ENCODE measurements around the gene MAP1LC3A. TPM values are rescaled to one million over a fixed set of nuclear protein-coding genes. Genes with fewer than 3 reads are reported as not detected.
A peak's percentile ranks its signal among the peaks of the same experiment; 100 is the strongest.

Gene MAP1LC3A
- total RNA-seq, 2 experiments from 2014 or later, result 0.62 to 0.95 TPM

DNA sequence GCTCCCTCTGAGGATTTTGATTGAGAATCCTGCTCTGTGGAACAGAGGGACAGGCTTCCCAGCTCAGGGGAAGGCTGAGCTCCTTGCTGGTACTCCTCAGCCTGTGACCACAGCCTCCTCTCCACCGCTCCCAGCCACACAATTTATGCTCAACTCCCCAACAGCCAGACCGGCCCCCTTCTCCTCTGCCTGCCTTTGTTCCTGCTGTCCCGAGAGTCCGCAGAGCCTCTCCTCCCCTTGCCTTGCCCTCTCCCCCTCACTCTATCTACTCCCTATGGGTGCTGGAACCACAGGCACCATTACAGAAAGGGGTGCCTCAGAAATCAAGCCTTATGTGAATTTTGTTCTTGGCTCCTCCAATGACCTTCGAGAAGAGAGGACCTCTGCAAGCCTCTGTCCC lies 15.9 kb downstream of the MAP1LC3A start:
- H3K36me3 Mint-ChIP-seq, result peaks cover 8% of the 10 kb centered on the region
- no peak overlapping the region for H3K4me3 Mint-ChIP-seq
- no peaks in the 10 kb centered on the region for H3K27me3 Mint-ChIP-seq
- H3K27ac Mint-ChIP-seq, result peak overlapping the region; percentile 40
- DNase-seq, result no peak
- H3K9me3 Mint-ChIP-seq, result no peaks in the 10 kb centered on the region
- H3K4me1 Mint-ChIP-seq, result peaks cover 9% of the 10 kb centered on the region

DNA sequence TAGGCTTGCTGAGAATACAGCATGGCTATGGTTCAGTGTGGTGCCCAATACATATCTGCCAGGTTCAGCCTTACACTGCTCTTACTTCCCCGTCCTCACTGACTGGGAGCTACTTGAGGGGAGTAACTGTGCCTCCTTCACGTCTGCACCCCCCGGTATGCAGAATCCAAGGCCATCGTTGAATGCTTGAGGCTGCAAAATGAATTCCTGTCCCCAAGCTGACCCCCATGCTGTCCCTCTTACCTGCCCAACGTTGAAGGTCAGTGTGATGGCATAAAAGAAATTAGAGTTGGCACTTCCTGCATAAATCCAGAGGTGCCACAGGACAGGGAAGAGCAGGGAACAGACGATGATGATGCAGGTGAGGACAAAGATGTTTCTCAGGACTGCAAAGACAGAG lies 16.3 kb downstream of the MAP1LC3A start:
- no peaks in the 10 kb centered on the region for H3K9me3 Mint-ChIP-seq
- DNase-seq, result no peak
- H3K27ac Mint-ChIP-seq, result no peak overlapping the region
- peaks cover 9% of the 10 kb centered on the region for H3K4me1 Mint-ChIP-seq
- no peaks in the 10 kb centered on the region for H3K27me3 Mint-ChIP-seq
- H3K36me3 Mint-ChIP-seq, result peaks cover 8% of the 10 kb centered on the region
- H3K4me3 Mint-ChIP-seq, result no peak overlapping the region

DNA sequence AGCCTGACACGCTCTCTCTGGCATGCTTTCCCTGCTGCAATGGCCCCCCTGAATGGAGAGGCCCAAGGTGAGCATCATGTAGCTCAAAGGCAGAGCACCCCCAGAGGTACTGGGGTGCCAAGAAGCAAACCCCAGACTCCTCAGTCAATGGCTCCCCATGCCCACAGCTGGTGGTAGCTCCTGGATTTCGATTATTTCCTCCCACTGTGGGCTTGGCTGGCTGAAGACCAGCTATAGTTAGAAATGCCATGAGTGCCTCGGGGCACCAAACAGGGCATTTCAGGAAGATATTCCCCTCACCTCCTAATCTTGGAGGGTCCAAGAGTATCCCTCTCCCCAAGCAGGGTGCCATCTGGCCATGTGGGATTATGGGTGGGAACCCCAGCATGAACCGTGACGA lies 16.8 kb downstream of the MAP1LC3A start:
- Mint-ChIP-seq H3K27ac (no peak overlapping the region), H3K36me3 (peaks cover 8% of the 10 kb centered on the region), H3K9me3 (no peaks in the 10 kb centered on the region), H3K27me3 (no peaks in the 10 kb centered on the region), H3K4me3 (no peak overlapping the region), H3K4me1 (peaks cover 11% of the 10 kb centered on the region)
- no peak for DNase-seq

DNA sequence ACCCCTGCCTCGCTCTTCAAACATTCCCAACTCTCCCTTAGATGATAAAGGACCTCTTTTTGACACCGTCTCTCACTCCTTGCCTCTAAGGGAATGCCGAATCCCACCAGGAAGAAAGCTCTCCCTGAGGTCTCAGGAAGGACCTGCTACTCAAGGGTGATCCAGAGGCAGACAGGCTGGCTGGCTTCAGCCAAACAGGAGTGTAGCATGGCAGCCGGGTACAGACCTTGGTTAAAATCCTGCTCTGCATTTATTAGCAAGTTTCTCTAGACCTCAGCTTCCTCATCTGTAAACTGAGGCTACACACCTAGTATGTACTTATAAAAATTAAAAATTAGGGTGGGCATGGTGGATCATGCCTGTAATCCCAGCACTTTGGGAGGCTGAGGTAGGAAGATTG lies 17.2 kb downstream of the MAP1LC3A start:
- peaks cover 14% of the 10 kb centered on the region for H3K4me1 Mint-ChIP-seq
- no peaks in the 10 kb centered on the region for H3K27me3 Mint-ChIP-seq
- no peak for DNase-seq
- no peak overlapping the region for H3K4me3 Mint-ChIP-seq
- H3K36me3 Mint-ChIP-seq, result peaks cover 8% of the 10 kb centered on the region
- H3K27ac Mint-ChIP-seq, result no peak overlapping the region
- no peaks in the 10 kb centered on the region for H3K9me3 Mint-ChIP-seq

DNA sequence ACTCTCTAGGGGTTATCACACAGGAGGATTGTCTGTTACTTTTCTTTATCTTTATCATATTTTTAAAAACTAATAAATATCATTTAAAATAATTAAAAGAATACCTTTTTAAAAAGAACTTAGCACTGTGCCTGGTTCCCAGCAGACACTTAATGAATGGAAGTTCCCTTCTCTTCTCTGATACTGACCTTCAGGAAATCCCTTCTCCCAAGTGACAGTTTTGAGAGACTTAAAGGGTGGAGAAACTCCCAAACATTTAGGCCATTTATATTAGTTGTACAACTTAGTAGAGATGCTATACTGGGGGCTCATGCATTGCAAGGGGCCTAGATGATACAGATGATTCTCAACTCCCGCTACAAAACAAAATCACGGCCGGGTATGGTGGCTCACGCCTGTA lies 18.5 kb downstream of the MAP1LC3A start:
- H3K9me3 Mint-ChIP-seq, result no peaks in the 10 kb centered on the region
- H3K4me3 Mint-ChIP-seq, result no peak overlapping the region
- H3K4me1 Mint-ChIP-seq, result peaks cover 11% of the 10 kb centered on the region
- H3K27me3 Mint-ChIP-seq, result no peaks in the 10 kb centered on the region
- H3K36me3 Mint-ChIP-seq, result peaks cover 11% of the 10 kb centered on the region
- DNase-seq, result no peak
- H3K27ac Mint-ChIP-seq, result no peak overlapping the region

DNA sequence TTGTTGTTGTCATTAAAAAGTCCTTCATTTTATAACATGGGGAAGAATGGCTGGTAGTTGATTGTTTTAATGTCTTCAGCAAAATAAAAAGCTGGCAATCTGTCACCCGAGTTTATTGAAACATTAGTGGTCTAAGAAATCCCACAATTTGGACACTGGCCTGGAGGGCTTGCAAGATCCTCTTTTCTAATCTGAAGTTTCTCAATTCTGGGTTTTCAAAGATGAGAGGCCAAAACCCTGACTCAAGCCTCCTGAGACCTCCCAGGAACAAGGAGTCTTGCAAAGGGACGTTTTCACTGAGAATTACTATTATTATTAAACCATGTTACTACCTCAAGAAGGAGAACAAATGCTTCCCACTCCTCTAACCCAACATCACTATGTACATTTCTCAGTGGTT lies 19.5 kb downstream of the MAP1LC3A start:
- no peak overlapping the region for H3K4me3 Mint-ChIP-seq
- no peak overlapping the region for H3K27ac Mint-ChIP-seq
- H3K27me3 Mint-ChIP-seq, result no peaks in the 10 kb centered on the region
- peaks cover 11% of the 10 kb centered on the region for H3K36me3 Mint-ChIP-seq
- peaks cover 11% of the 10 kb centered on the region for H3K4me1 Mint-ChIP-seq
- no peak for DNase-seq
- no peaks in the 10 kb centered on the region for H3K9me3 Mint-ChIP-seq

DNA sequence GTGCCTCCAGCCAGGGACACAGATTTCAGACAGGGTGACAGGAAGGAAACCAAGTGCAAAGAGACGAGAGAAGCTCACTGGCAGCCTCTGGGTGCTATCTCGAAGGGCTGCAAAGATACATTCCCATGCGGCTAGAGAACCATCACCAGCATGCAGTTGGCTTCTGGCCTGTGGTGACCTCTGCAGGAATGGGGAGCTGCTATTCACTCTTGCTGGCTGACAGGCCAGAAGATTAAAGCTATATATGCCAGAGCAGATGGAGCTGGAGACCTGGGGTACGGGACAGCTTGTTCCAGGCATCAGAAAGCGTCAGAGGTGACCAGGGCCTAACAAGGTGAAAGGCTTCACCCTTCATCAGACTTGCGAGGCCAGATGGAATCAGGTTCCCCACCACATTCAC lies 20.0 kb downstream of the MAP1LC3A start:
- H3K36me3 Mint-ChIP-seq, result peaks cover 11% of the 10 kb centered on the region
- no peak overlapping the region for H3K4me3 Mint-ChIP-seq
- no peak for DNase-seq
- peaks cover 11% of the 10 kb centered on the region for H3K4me1 Mint-ChIP-seq
- H3K9me3 Mint-ChIP-seq, result no peaks in the 10 kb centered on the region
- no peaks in the 10 kb centered on the region for H3K27me3 Mint-ChIP-seq
- H3K27ac Mint-ChIP-seq, result no peak overlapping the region

DNA sequence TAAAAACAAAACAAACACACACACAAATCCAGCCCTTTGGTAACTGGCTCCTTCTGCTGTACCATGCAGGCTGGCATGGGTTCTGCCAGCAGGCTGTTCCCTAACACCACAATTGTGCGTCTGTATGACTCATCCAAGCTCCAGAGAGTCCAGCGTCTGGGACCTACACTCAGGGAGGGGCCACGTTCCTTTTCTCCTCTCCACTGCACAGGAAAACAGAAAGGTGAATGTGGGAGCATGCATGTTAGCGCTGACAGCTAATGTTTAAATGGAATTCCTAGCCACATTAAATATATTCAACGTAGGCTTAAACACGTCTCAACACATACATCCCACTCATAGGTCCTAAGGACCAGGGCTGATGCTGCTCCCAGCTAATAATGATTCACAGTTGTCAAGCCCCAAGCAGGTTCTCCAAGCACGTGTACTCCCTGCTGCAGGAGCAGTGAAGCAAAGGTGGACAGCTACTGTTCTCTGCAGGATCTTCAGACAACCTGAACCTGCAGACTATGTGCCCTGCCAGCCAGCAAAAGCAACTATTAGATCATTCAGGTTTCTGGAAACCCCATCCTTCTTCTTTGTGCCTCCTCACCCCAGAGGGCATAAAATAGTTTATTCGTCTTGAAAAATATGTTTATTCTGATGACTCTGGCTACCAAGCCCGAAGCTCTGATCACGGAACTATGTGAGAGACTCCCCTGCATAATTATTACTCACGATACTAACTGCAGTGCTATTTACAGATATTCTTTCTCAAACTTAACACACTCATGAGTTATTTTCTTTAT lies 20.9 kb downstream of the MAP1LC3A start:
- H3K36me3 Mint-ChIP-seq, result peaks cover 10% of the 10 kb centered on the region
- no peak overlapping the region for H3K27ac Mint-ChIP-seq
- DNase-seq, result no peak
- H3K4me1 Mint-ChIP-seq, result peaks cover 11% of the 10 kb centered on the region
- H3K9me3 Mint-ChIP-seq, result no peaks in the 10 kb centered on the region
- H3K4me3 Mint-ChIP-seq, result no peak overlapping the region
- H3K27me3 Mint-ChIP-seq, result no peaks in the 10 kb centered on the region

DNA sequence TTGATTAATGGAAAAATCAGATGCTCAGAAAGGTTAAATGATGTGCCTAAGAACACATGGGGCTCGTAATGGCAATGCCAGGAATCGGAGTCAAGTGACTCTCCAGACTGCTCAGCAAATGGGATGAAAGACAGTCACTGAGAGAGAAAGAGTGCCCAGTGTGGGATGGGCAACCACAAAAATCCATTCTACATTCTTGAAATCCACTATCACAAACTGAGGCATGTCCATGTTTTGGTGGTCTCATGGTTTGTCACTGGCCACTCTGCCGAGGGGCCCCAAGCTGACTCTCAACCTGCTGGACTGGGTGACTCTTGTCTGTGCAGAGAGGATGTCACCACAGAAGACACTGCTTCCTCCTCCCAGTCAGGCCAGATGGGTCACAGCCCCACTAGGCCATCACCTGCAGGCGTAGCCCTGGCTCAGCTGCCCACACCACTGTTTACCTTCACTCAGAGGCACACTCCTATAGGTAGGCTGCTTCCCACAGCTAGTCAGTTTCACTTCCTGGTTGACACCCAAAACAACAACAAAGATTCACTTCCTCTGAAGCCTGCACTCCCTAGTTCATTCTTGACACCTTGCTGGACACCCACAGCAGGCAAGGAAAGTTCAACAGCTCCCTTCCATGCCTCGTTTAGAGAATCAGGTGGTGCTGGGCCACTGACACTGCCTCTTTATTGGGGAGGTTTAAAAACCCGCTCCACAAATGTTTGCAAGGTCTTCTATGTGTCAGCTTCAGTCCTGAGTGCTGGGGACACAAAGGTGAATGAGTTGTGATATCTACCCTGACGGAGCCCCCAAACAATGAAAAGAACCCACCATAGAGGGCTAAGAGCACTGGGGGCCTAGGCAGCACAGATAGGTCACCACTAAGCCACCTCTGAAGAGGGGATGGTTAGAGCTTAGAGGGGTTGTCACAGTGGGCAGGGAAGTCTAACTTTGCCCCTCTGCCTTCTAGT lies 21.7 kb downstream of the MAP1LC3A start:
- Mint-ChIP-seq H3K9me3 (no peaks in the 10 kb centered on the region), H3K27me3 (no peaks in the 10 kb centered on the region), H3K36me3 (peaks cover 6% of the 10 kb centered on the region), H3K4me3 (no peak overlapping the region), H3K27ac (peak overlapping the region; percentile 55), H3K4me1 (peaks cover 11% of the 10 kb centered on the region)
- no peak for DNase-seq

DNA sequence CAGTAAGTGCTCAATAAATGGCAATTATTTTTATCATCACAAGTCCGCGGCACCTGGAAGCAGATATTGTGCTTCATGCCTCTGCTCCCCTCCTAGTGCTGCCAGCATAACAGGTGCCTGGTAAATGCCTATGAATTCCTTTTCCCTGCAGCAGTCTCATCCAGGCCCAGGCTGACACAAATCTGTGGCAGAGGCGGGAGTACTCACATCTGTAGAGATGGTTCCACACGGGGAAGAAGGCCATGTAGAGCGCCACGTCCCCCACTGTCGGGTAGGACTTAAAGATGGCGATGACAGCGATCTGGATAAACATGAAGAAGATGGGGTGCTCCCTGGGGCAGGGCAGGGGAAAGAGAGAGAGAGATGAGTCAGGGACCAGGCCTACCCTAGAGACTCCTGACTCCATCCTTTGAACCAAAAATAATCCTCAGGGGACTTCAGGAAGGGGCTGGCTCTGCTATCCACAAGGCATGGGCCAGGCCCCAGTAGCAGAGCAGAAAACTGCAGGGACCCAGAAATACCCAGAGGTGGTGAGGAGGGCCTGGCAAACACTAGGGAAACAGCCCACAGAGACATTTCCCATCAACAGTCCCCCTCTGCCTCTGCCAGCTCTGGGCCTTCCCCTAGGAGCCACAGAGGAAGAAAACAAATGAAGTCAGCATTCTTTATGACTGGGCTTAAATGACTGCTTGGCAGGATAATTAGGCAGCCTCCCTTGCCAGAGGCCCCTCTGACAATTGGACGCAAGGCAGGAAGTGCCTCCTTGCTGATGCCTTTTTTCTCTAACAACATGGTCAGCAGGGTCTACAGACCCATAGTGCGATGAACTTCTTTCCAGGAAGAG lies 23.0 kb downstream of the MAP1LC3A start:
- peaks cover 11% of the 10 kb centered on the region for H3K4me1 Mint-ChIP-seq
- no peak overlapping the region for H3K4me3 Mint-ChIP-seq
- no peaks in the 10 kb centered on the region for H3K27me3 Mint-ChIP-seq
- no peaks in the 10 kb centered on the region for H3K9me3 Mint-ChIP-seq
- peak overlapping the region; percentile 55 for H3K27ac Mint-ChIP-seq
- peaks cover 6% of the 10 kb centered on the region for H3K36me3 Mint-ChIP-seq
- DNase-seq, result peak; percentile 18

DNA sequence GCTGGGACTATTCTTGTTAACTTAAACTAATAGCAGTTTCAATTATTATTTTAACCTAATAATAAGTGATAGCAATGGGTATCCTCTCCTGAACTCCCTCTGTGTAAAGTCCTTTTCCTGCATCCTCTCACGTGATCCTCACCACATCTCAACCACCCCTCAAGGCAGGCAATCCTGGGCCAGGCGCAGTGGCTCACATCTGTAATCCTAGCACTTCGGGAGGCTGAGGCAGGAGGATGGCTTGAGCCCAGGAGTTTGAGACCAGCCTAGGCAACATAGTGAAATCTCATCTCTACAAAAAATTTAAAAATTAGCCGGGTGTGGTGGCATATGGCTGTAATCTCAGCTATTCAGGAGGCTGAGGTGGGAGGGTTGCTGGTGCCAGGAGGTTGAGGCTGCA lies 23.7 kb downstream of the MAP1LC3A start:
- Mint-ChIP-seq H3K4me1 (peaks cover 11% of the 10 kb centered on the region), H3K9me3 (no peaks in the 10 kb centered on the region), H3K36me3 (peaks cover 6% of the 10 kb centered on the region), H3K27me3 (no peaks in the 10 kb centered on the region), H3K27ac (no peak overlapping the region), H3K4me3 (no peak overlapping the region)
- no peak for DNase-seq

DNA sequence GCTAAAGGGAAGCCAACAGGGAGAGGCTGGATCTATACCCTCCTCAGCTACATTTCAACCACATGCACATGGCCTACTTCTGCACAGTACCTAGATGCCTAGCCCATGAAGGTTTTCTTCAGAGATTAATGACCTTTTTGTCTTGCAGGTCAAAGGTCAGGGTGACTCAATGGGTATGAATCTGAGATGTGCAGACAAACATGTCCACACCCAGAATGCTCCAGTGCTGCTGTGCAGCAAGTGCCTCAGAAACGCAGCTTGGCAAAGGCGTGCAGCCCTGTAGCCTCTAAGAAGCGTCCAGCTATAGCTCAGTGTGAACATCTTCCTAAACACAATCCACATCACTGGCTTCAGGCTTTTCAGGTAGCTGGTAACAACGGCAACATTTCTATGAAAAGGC lies 24.4 kb downstream of the MAP1LC3A start:
- peaks cover 6% of the 10 kb centered on the region for H3K36me3 Mint-ChIP-seq

DNA sequence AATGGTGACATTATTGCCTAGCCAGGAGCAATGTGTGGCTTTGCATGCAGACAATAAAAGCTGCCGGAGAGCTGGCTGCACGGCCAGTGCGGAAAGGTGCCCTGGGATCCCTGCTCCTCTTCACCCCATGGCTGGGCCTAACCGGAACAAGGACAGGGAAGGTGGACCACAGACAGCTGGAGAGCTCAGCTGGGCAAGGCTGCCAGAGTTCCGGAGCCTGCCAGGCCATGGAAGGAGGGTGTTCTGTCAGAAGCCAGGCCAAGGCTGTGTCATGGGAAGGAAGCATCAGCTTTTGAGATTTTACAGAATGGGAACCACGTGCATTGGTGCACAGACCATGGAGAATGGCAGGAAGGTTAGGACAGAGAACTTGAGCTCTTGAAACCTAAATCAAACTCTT lies 25.0 kb downstream of the MAP1LC3A start:
- Mint-ChIP-seq H3K36me3 (peaks cover 6% of the 10 kb centered on the region), H3K9me3 (no peaks in the 10 kb centered on the region), H3K4me3 (no peak overlapping the region), H3K27ac (no peak overlapping the region), H3K27me3 (no peaks in the 10 kb centered on the region), H3K4me1 (peaks cover 11% of the 10 kb centered on the region)
- no peak for DNase-seq

More for the DNA sequence above, 24.4 kb downstream of the MAP1LC3A start:
- peaks cover 11% of the 10 kb centered on the region for H3K4me1 Mint-ChIP-seq
- no peaks in the 10 kb centered on the region for H3K27me3 Mint-ChIP-seq
- no peak for DNase-seq
- no peaks in the 10 kb centered on the region for H3K9me3 Mint-ChIP-seq
- no peak overlapping the region for H3K4me3 Mint-ChIP-seq
- H3K27ac Mint-ChIP-seq, result no peak overlapping the region

DNA sequence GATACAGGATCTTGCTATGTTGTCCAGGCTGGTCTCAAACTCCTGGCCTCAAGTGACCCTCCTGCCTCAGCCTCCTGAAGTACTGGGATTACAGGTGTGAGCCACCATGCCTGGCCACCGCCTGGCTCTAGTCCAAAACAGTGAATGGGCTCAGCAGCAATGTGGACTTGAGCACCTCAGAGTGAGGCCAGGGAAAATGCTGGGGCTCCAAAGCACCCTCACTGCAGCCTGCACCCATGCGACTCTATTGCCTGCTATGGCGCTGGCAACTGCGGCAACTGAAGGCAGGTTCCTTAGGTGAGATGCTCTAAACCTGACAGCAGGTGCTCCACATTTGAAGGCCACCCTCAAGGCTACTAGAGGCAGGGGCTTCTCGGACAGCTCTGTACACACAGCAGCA lies 26.5 kb downstream of the MAP1LC3A start:
- no peak overlapping the region for H3K27ac Mint-ChIP-seq
- H3K9me3 Mint-ChIP-seq, result no peaks in the 10 kb centered on the region
- no peak overlapping the region for H3K4me3 Mint-ChIP-seq
- DNase-seq, result no peak
- peaks cover 6% of the 10 kb centered on the region for H3K36me3 Mint-ChIP-seq
- H3K4me1 Mint-ChIP-seq, result peaks cover 11% of the 10 kb centered on the region
- no peaks in the 10 kb centered on the region for H3K27me3 Mint-ChIP-seq
